Large intestine (tissue), 3 donors: ENCODE data around the gene NUP160. TPM values are rescaled to one million over a fixed set of nuclear protein-coding genes. Genes with fewer than 3 reads are reported as not detected.
A peak's percentile ranks its signal among the peaks of the same experiment; 100 is the strongest.
"Not testable (repeated sequence)": the region's sequence is repeated elsewhere in the genome, so short reads cannot be mapped to it uniquely, and the experiment has no call there.

Experiments
- DNase-seq, 2 donors: peaks; one replicate each; pipeline versions ENCODE4 v3.0.0 to v3.0.0-alpha.2; 2013
- H3K27ac ChIP-seq: one replicate; pipeline ENCODE4 v1.5.1; 2013; ENCODE audit warnings: low read length
- H3K27me3 ChIP-seq: 2 replicates; pipeline ENCODE4 v1.6.1; 2013; ENCODE audit warnings: low read length; ENCODE audit not compliant: control insufficient read depth, insufficient read depth
- H3K36me3 ChIP-seq: 2 replicates; pipeline ENCODE4 v1.6.1; 2013; ENCODE audit warnings: low read length; ENCODE audit not compliant: control insufficient read depth, insufficient read depth
- H3K4me1 ChIP-seq: one replicate; pipeline ENCODE4 v1.6.1; 2013; ENCODE audit warnings: low read length; ENCODE audit not compliant: control insufficient read depth, insufficient read depth
- H3K4me3 ChIP-seq: one replicate; pipeline ENCODE4 v1.5.1; 2013; ENCODE audit warnings: low read length
- H3K9me3 ChIP-seq: one replicate; pipeline ENCODE4 v1.6.1; 2013; ENCODE audit warnings: mild to moderate bottlenecking, low read depth, low read length, moderate library complexity; ENCODE audit not compliant: control insufficient read depth
- WGBS: methylation state at CpG from one replicate; pipeline ENCODE4 v1.1.5; 2013; ENCODE audit warnings: low lambda C conversion rate; ENCODE audit not compliant: insufficient coverage; 5-methylcytosine and 5-hydroxymethylcytosine counted together
- polyA plus RNA-seq: library from polyadenylated mRNA; unstranded; fragments of 120-200 nt; gene quantifications from one replicate; pipeline ENCODE4 v1.2.1, GENCODE V29; 2013

The NUP160 gene
- polyA plus RNA-seq, 1 donor = 42.6 TPM

GRCh38 chr11:47800759-47801158, 47.4 kb downstream of the NUP160 start:
- no peaks in the 10 kb centered on the region for H3K27me3 ChIP-seq
- H3K9me3 ChIP-seq = no peaks in the 10 kb centered on the region
- peaks cover 74% of the 10 kb centered on the region for H3K36me3 ChIP-seq
- no peak overlapping the region for H3K27ac ChIP-seq
- no CpG with 5 or more reads among the region's 1 CpG for WGBS
- no peaks in the 10 kb centered on the region for H3K4me1 ChIP-seq
- no peak for DNase-seq
- H3K4me3 ChIP-seq = no peak overlapping the region

- peaks cover 73% of the 10 kb centered on the region for H3K36me3 ChIP-seq
Observed at GRCh38 chr11:47797633-47798032, 50.5 kb downstream of the NUP160 start.

GRCh38 chr11:47791774-47792430, 56.2 kb downstream of the NUP160 start:
- H3K27ac ChIP-seq = no peak overlapping the region
- WGBS = 82% methylated on average over 3 of the region's 4 CpGs
- H3K9me3 ChIP-seq = no peaks in the 10 kb centered on the region
- H3K4me1 ChIP-seq = no peaks in the 10 kb centered on the region
- peaks cover 60% of the 10 kb centered on the region for H3K36me3 ChIP-seq
- H3K27me3 ChIP-seq = no peaks in the 10 kb centered on the region
- no peak overlapping the region for H3K4me3 ChIP-seq
- no peak for DNase-seq

More at GRCh38 chr11:47797633-47798032, 50.5 kb downstream of the NUP160 start:
- Histone ChIP-seq H3K4me1 (no peaks in the 10 kb centered on the region), H3K9me3 (no peaks in the 10 kb centered on the region), H3K4me3 (no peak overlapping the region), H3K27ac (no peak overlapping the region), H3K27me3 (no peaks in the 10 kb centered on the region)
- no peak for DNase-seq
- 80% methylated on average over 1 of the region's 4 CpGs for WGBS

- H3K9me3 ChIP-seq, H3K27ac ChIP-seq, DNase-seq, H3K4me3 ChIP-seq, H3K27me3 ChIP-seq, H3K4me1 ChIP-seq: not testable (repeated sequence)
- peaks cover 63% of the 10 kb centered on the region for H3K36me3 ChIP-seq
- no CpG with 5 or more reads among the region's 8 CpGs for WGBS
Observed at GRCh38 chr11:47790017-47790416, 58.1 kb downstream of the NUP160 start.

- Histone ChIP-seq H3K27me3 (no peaks in the 10 kb centered on the region), H3K36me3 (peaks cover 64% of the 10 kb centered on the region), H3K4me3 (no peak overlapping the region), H3K4me1 (no peaks in the 10 kb centered on the region), H3K9me3 (no peaks in the 10 kb centered on the region), H3K27ac (no peak overlapping the region)
- WGBS = 100% methylated on average over 3 of the region's 7 CpGs
- no peak for DNase-seq
Observed at GRCh38 chr11:47788181-47788580, 60.0 kb downstream of the NUP160 start.

- H3K36me3 ChIP-seq = peaks cover 68% of the 10 kb centered on the region
- no peak for DNase-seq
- H3K27ac ChIP-seq = no peak overlapping the region
- no peak overlapping the region for H3K4me3 ChIP-seq
- H3K9me3 ChIP-seq = no peaks in the 10 kb centered on the region
- H3K4me1 ChIP-seq = no peaks in the 10 kb centered on the region
- no peaks in the 10 kb centered on the region for H3K27me3 ChIP-seq
- WGBS = no CpG with 5 or more reads among the region's 2 CpGs
Observed at GRCh38 chr11:47786373-47786772, 61.8 kb downstream of the NUP160 start.

- WGBS = 20% methylated on average over 1 of the region's 4 CpGs
- H3K4me1 ChIP-seq = no peaks in the 10 kb centered on the region
- H3K9me3 ChIP-seq = no peaks in the 10 kb centered on the region
- no peak overlapping the region for H3K27ac ChIP-seq
- H3K36me3 ChIP-seq = peaks cover 72% of the 10 kb centered on the region
- H3K27me3 ChIP-seq = no peaks in the 10 kb centered on the region
- DNase-seq = peak; percentile 18 to 70
- no peak overlapping the region for H3K4me3 ChIP-seq
Observed at GRCh38 chr11:47784785-47785381, 63.3 kb downstream of the NUP160 start.

GRCh38 chr11:47783087-47783610, 65.0 kb downstream of the NUP160 start:
- Histone ChIP-seq H3K27me3 (no peaks in the 10 kb centered on the region), H3K36me3 (peaks cover 71% of the 10 kb centered on the region), H3K4me3 (no peak overlapping the region), H3K9me3 (no peaks in the 10 kb centered on the region), H3K27ac (no peak overlapping the region), H3K4me1 (no peaks in the 10 kb centered on the region)
- no CpG with 5 or more reads among the region's 2 CpGs for WGBS
- no peak for DNase-seq

- Histone ChIP-seq H3K36me3 (peaks cover 52% of the 10 kb centered on the region), H3K27me3 (no peaks in the 10 kb centered on the region)
Observed at GRCh38 chr11:47778878-47779483, 69.2 kb downstream of the NUP160 start.

GRCh38 chr11:47775240-47775869, 72.8 kb downstream of the NUP160 start:
- Histone ChIP-seq H3K4me1 (no peaks in the 10 kb centered on the region), H3K9me3 (no peaks in the 10 kb centered on the region), H3K27me3 (no peaks in the 10 kb centered on the region), H3K27ac (no peak overlapping the region), H3K4me3 (no peak overlapping the region), H3K36me3 (peaks cover 28% of the 10 kb centered on the region)
- DNase-seq = peak in 1 of 2 donors; percentile 49
- WGBS = 80% methylated on average over 2 of the region's 8 CpGs

More at GRCh38 chr11:47778878-47779483, 69.2 kb downstream of the NUP160 start:
- H3K27ac ChIP-seq = no peak overlapping the region
- WGBS = 100% methylated on average over 2 of the region's 7 CpGs
- no peak for DNase-seq
- no peak overlapping the region for H3K4me3 ChIP-seq
- H3K4me1 ChIP-seq = no peaks in the 10 kb centered on the region
- H3K9me3 ChIP-seq = no peaks in the 10 kb centered on the region
